GM19025 (cell line): ENCODE data around the gene NECAB2.

Source experiments
- ATAC-seq: cut with Tn5 transposase; IDR thresholded peaks from one replicate; pipeline ENCODE4 v1.9.1; 2021; ENCODE audit warnings: mild to moderate bottlenecking, low read depth, moderate library complexity; ENCODE audit not compliant: unreplicated experiment

Gene NECAB2

DNA sequence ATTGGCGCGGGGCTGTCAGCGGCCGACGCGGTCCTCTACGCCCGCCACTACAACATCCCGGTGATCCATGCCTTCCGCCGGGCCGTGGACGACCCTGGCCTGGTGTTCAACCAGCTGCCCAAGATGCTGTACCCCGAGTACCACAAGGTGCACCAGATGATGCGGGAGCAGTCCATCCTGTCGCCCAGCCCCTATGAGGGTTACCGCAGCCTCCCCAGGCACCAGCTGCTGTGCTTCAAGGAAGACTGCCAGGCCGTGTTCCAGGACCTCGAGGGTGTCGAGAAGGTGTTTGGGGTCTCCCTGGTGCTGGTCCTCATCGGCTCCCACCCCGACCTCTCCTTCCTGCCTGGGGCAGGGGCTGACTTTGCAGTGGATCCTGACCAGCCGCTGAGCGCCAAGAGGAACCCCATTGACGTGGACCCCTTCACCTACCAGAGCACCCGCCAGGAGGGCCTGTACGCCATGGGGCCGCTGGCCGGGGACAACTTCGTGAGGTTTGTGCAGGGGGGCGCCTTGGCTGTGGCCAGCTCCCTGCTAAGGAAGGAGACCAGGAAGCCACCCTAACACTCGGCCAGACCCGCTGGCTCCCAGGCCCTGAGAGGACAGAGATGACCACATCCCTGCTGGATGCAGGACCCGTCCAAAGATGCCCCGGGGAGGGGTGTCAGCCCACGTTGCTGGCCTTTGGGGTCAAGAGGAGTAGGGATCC, 2.4 kb upstream of the NECAB2 start:
- ATAC-seq, result no peak

DNA sequence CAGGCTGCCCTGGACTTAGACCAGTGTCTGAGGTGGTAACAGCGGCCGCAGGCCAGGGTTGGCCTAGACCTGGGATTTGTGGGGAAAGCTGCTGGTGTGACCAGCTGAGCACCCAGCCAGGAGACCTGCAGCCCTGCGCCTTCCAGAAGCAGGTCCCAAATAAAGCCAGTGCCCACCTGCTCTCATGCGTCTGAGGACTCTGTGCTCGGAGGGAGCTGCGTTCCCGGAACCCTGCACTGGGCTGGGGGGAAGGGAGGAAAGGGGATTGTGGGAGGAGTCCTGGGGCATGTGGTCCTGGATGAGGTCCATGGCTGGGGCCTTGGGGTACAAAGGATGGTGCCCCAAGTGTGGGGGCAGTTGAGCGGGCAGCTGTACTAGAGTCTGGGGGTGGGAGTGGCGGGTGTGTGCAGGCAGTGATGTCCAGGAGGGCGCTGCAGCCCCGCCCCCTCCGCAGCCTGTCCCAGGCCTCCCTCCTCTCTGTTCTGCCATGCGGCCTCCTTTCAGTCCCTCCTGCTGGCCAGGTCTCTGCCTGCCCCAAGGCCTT, 1.8 kb upstream of the NECAB2 start:
- no peak for ATAC-seq

DNA sequence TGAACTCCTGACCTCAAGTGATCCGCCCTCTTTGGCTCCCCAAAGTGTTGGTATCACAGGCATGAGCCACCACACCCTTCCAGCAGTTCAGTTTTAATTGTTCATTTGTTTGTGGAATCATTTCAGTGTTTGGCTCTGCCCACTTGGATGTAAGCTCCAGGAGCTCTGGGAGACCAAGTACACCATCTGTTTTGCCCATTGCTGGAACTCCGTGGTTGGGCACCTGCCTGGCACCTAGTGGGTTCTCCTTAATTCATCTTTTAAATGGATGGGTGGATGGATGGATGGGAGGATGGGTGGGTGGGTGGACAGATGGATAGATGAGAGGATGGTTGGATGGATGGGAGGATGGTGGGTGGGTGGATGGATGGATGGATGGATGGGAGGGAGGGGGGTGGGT, 953 bp upstream of the NECAB2 start:
- ATAC-seq, result no peak

DNA sequence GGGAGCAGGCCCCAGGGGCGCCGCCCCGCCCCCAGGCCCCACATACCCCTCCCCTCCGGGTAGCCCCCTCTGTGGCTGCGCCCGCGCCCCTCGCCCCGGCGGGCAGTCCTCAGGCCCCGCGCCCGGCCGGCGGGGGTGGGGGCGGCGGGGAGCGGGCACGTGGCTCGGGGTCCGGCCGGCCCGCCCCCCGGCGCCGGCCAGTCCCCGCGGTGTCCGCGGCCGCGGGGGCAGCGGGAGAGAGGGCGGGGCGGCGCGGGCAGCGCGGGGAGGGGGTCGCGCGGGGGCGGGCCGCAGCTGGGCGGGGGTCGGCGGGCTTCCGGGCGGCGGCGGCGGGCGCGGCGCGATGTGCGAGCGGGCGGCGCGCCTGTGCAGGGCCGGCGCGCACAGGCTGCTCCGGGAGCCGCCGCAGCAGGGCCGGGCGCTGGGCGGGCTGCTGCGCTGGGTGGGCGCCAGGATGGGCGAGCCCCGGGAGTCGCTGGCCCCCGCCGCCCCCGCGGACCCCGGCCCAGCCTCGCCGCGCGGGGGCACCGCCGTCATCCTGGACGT, 335 bp downstream of the NECAB2 start:
- no peak for ATAC-seq

DNA sequence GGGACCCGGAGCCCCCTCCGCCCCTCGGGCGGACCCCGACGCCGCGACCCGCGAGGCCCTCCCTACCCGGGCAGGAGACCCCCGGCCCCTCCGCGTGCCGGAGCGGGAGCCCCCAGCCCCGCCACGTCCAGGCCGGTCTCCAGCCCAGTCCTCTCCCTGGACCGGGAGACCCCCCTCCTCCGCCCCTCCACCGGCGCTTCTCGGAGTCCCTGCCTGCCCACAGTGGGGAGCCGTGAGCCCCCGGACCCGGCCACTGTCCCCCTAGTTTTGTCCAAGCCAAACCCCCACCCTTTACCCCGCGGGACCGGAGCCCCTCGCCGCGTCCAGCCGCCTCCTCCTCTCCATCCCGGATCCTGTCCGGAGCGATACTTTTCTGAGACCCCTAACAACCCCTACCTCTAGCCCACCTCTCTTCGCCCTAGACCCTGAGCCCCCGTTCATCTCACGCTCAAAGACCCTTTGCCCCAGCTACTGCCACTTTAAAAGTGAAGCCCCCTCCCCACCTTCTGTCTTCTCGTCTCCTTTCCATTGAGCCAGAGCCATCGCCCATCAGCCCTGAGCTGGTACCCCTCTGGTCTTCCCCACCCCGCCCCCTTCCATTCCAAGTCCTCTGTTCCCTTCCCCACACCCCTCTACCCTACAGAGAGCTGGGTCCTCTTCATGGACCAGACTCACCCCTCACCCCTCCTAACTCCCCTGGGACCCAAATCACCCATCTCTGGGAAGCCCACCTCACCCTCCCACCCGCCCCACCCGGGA, 1.0 kb downstream of the NECAB2 start:
- ATAC-seq, result no peak

DNA sequence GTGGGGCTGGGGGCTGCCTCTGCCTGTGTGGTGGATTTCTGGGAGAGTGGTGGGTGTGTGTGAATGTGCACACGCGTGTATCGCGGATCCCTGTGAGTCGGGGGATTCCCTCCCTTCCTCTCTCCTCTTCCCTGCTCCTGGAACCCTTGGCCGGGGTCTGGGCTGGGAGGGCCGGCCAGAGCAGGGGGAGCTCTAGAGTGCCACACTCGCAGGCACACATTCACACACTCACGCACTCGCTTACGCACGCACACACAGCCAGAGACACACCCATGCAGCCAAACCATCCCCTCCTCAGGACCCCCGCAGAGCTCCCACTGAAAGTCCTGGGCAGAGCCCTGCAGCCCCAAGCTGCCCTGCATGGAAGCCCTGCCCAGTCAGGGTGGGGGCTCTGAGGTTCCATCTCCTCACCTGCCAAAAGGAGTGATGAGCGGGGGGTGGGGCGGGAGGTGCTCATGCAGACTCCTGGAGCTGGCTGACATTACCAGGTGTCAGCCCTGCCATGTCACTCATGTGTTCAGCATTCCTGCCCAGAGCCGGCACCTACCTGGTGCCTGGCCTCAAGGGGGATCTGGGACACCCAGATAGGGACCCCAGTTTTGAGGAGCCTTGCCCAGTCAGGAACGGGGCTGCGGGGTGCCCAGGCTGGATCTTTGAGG, 1.9 kb downstream of the NECAB2 start:
- ATAC-seq, result no peak

DNA sequence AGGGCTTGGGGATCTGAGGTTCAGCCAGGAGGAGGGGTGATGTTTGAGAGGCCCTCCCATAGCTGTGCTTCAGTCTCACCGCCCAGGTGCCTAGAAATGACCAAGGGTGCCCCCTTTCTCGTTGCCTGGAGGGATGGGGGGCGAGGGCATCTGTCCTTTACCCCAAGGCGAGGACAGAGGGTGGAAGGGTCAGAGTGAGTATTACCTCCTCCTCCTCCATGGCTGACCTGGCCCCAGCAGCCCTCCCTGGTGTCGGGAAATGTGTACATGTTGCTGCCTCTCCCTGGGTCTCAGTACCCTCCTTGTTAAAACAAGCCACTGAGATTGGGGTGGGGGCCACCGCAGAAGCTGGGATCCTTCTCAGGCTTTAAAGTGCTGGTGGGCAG, 2.4 kb downstream of the NECAB2 start:
- ATAC-seq, result no peak

DNA sequence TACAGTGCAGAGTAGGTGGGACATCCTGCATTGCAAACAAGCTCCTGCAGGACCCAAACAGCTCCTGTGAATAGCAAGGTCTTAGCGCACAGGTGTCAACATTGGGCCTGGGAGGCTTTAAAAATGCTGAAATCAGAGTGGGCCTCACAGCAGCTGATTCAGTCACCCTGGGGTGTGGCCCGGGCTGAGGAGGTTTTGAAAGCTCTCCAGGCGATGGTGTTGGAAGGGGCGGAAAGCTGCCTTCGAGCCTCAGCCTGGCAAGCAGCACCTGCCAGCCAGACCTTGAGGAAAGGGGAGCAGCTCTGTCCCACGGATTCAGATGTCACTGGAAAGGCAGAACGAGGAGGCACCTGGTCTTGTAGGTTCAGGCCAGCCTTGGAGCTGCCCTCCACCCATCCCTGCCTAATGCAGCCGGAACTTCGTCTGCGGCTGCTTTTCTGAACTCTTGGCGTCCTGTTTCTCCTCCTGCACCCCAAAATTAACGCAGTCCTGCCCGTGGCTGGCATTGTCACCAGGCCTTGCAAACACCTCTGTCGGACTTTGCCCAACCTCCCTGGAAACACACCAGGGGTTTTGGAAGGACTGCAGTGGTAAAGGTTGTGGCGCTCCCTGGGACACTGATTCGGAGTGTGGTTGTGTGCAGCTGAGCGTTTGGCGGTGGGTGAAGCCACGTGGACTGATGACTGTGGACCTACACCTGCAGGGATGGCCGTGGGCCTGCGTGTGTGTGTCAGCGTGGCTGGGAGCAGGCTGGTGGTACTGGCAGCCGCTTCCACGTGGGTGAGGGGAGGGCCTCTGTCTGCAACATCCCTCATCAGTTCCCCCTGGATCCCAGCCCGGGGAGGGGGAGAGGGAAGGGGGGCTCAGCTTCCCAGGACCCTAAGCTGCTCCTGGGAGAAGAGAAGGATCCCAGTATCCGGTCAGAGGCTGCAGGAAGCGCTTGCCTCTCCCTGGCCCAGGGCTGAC, 3.4 kb downstream of the NECAB2 start:
- ATAC-seq, result no peak

DNA sequence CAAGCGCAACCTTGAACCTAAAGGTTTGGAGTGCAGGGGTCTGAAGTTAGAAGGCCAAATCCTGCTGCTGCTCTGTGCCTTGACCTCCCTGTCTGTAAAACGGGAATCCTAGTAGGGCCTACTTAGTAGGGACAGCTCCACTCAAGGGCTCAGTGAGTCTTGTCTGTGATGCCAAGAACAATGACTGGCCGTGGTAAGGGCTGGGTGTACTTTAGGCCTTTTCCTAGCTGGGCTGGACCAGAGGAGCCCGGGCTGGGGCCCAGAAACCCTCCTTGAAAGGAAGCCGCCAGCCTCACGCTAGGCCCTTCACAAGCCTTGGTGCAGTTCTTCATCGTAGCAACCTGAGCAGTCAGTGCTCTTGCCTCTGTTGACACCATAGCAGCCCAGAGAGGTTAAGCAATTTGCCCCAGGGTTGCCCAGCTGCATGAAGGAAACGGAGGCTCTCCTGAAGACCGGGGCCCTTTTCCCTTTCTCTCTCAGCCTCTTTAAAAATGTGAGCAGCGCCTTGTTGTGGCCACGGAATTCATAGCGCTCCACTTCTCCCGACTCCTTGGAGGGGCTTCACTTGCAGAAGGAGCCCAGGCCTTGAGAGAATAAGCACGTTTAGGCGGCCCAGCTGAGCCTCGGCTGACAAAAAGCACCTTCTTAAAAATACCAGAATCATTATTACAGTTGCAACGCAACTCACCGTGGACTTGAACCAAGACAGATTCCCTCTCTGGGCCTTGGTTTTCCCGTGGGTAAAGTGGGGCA, 4.4 kb downstream of the NECAB2 start:
- ATAC-seq, result no peak

DNA sequence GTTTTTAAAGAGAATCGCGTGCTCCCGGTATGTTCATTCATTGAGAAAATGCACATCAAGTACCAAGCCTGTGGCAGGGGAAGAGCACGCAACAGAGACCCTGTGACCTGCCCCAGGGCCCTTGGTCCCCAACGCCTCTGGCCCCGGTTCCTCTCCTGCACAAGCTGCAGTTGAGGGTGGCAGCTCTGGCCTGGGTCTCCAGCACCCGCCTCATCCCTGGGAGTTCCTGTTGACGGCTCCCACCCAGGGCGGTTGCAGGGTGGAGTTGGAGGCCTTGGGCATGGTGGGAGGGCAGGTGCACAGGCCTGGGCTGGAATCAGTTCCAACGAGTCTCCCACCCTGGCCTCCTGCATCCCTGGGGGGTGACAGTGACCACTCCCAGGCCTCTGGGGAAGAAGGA, 5.0 kb downstream of the NECAB2 start:
- no peak for ATAC-seq

DNA sequence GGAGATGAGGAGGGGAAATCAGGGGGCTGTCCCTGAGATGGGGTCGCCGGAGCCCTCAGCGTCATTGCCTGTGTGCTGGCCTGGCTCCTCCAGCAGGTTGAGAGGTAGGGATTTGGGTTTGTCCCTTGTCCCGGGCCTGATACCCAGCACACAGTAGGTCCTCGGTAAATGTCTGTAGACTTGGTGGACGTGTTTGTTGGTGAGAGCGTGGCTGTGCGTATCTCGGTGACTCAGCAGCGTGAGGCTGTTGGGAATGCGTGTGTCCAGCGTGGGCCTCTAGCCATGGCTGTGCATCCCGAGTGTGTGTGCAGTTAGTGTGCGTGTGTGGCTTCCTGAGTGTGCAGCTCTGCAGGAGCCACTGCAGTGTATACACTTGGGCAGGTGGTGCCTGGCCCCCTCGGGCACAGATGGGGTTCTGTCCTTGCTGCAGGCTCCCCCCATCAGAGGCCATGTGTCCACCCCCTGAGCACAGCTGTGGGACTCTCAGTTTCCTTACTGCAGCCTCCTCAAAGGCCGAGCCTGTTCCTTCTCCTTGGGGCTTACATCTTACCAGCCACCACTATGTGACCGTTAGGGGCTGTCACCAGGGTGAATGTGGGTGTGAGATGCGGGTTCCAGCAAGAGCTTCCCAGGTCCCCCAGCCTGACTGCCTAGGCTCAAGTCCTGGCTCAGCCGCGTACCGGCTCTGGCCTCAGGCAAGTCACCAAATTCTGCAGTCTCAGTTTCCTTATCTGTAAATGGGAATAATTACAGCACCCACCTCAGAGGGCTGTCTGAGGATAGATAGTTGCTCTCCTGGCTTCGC, 5.7 kb downstream of the NECAB2 start:
- ATAC-seq, result no peak

DNA sequence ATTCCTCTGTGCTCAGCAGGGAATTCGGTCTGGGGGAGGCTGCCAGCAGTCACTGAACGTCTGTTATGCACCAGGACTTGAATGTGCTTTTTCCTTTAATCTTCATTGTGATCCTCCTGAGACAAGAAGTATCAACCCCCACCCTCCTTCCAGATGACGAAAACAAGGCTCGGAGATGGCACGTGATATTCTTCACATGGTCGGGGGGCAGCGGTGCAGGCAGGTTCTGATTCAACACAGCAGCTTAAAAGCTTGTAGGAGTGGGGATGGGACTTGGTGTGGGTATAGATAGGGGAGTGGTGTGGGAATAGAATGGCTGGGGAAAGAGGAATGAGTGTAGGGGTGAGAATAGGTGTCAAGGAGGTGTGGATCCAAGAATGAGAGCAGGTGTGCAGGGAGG, 6.4 kb downstream of the NECAB2 start:
- no peak for ATAC-seq

DNA sequence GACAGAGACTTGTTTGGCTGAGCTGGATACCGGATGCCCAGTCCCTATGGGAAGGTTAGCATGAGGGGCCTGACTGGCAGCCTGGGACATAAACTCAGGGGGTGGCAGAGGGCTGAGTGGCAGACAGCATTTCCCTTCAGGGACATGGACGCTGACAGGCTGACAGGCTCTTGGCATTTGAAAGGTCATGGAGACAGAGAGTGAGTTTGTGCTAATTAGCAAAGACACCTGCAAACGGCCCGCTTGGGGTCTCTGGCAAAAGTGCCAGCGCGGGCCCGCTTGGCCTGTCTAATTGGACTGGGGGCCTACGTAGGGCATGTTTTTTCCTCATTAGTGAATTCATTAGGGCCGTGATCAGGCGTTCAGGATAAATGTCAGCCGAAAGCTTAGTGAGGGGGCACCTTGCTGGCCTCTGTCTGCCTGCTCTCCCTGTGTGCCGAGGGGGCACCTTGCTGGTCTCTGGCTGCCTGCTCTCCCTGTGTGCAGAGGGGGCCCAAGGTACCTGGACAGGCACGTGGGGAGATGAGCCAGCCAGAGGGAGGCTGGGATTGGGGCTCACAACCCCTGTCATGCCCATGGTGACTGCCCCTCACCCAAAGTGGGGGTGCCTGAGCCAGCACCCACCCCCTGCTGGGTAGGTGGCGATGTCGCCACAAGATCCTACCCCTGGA, 7.7 kb downstream of the NECAB2 start:
- ATAC-seq, result no peak

DNA sequence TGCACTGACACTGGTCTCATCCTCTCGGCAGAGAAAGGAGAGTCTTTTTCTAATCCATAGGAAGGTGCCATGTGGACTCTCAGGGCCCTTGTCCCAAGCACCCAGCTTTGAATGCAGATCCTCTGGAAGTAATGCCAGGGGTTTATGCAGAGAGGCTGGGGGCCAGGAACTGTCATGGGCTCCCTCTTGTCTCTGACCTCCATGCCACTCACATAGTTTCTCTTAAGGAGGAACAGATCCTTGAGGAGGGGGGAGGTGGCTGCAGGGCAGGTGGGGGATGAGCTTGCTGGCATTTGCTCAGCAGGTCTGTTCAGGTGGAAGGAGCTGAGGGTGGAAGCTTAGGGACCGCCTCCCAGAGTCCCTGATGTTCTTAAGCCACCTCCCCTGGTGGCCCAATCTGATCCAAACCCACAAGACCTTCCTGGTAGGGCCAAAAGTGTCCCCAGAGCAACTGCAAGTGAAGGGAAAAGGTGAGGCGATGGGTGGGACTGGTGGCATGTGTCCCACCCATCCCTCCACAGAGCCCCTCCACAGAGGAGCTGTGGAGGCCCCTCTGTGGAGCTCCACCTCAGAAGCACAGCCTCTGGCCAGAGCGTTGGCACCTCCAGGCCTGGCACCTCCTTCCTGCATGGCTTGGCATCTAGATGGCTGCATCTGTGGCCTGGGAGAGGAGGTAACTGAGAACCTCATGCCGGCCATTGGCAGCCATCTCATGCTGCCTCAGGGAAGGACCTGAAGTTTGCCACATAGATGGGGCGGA, 9.2 kb downstream of the NECAB2 start:
- no peak for ATAC-seq

DNA sequence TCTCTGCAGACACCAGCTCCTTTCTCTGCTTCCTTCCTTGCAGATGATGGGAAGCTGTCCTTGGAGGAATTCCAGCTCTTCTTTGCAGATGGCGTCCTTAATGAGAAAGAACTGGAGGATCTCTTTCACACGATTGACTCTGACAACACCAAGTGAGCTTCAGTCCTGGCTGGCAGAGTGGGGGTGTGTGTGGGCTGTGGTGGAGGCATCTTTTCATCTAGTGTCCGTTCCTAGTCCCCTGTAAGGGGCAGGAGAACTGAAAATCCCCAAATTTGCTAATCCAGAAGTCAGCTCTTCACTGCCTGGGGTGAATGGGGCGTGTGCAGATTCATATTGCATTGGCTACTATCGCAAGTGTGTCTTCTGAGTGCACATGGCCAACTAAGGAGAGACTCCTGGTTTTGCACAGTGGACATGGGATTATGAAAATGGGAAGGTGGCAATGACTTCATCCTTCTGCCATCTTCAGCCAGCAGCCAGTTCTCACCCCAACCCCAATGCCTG, 10.4 kb downstream of the NECAB2 start:
- ATAC-seq, result no peak

DNA sequence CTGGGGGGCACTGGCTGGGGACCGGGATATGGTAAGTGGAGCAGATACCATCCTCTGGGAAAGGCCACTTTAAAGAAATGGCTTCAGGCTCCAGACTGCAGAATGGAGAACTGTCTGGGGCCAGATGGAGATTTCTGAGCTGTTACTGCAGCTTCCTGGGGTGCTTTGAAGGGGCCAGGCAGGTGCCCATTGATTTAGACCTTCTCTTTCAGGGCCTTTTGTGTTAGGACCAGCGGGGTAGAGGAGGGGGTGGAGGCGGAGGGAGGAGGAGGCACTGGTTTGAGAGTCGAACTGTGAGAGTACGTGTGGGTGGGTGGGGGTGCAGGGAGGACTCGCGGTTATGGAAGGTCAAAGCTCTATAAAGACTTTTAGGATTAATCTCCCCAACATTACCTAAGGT, 11.4 kb downstream of the NECAB2 start:
- ATAC-seq, result no peak

DNA sequence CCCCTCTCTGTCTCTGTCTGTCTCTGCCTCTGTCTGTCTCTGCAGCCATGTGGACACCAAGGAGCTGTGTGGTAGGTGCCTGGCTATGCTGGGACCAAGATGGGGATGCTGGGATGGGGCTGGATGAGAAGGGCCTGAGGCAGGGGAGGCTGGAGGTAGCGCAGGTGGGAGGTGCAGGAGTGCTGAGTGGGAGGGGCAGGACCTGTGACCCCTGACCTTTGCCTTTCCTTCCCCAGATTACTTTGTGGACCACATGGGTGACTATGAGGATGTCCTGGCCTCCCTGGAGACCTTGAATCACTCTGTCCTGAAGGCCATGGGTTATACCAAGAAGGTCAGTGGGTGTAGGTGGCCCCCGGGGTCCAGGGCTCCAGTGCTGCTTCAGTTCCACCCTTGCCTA, 12.8 kb downstream of the NECAB2 start:
- ATAC-seq, result no peak
